ENCODE data around the gene SLC13A3.

GRCh38 chr20:46545827-46546138, 105.5 kb downstream of the SLC13A3 start:
- TF ChIP-seq RNF2 (IDR thresholded peaks at IDR 0.05; ENCODE audit: borderline replicate concordance, low read depth) (no peak), CTCF (IDR thresholded peaks at IDR 0.05) (no peak), EP300 (IDR thresholded peaks at IDR 0.05) (no peak)
